ENCODE results near the gene TMEM132C. TPM values are rescaled to one million over a fixed set of nuclear protein-coding genes. Genes with fewer than 3 reads are reported as not detected.

TMEM132C gene
- total RNA-seq, 1 experiment from 2014 or later, result not detected

GRCh38 chr12:128288357-128288756, 21.4 kb downstream of the TMEM132C start:
- DNase-seq (ENCODE audit: low spot score), result no peak

GRCh38 chr12:128288896-128289295, 21.9 kb downstream of the TMEM132C start:
- DNase-seq (ENCODE audit: low spot score), result no peak

DNA sequence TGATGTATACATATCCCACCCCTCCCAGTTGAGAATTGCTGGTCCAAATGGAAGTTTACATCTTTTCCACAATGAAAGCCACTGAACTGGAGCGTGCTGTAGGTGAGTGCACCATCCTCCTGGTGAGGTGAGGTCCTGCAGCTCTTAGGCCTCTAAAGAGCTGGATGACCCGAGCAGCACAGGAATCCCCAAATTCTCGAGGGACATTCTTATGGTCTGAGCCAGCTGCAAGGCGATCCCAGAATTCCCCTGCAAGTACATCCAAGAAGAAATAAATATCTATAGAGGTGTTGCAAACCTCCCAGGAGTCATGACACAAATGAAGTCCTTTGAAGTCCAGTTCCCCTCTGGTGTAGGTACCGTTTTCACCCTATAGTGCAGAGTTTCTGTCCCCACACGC, 24.0 kb downstream of the TMEM132C start:
- DNase-seq (ENCODE audit: low spot score), result no peak

DNA sequence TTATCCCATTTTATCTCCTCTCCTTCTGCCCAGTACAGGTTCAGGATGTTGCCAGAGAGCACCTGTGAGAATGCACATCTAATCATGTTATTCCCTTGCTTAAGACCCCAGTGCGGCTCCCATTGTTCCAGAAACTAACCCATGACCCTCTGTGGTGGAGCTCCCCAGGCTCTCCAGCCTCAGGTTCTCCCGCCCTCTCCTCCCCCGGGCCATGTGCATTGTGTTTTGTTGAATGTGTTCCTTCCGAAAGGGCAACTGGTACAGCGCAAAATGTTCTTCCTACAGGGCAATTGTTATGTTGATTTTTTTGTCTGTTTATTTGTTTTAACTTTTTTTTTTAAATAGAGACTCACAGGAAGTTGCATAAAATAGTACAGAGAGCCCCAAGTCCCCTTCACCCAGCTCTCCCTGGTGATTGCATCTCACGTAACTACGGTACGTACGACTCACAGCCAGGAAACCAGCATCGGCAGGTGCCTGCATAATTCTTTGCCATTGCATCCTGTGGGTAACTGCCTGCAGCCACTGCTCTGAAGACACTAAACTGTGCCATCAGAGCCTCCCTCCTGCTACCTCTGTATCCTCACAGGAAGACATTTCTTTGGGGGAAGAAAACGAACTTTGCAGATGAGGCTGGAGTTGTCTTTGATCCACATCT, 31.2 kb downstream of the TMEM132C start:
- no peak for DNase-seq (ENCODE audit: low spot score)

- DNase-seq (ENCODE audit: low spot score), result no peak
Measured at GRCh38 chr12:128305336-128305892, 38.4 kb downstream of the TMEM132C start.

GRCh38 chr12:128307791-128308190, 40.8 kb downstream of the TMEM132C start:
- no peak for DNase-seq (ENCODE audit: low spot score)

DNA sequence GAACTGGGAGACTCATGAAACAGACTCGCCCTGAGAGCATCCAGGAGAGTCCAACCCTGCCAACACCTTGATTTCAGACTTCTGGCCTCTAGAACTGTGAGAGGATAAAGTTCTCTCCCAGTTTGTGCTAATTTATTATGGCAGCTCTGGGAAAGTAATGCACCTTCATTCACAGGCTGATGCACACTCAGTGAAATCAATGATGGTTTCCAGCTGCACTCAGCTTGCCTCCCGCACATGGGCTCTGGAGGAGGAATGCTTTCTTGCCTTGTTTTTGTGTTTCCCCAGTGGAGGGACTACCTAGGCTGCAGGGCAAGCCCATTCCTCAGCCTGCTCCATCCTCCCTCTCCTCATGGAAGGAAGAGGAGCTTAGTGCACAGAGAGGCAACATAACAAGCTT, 45.7 kb downstream of the TMEM132C start:
- DNase-seq (ENCODE audit: low spot score), result no peak

DNA sequence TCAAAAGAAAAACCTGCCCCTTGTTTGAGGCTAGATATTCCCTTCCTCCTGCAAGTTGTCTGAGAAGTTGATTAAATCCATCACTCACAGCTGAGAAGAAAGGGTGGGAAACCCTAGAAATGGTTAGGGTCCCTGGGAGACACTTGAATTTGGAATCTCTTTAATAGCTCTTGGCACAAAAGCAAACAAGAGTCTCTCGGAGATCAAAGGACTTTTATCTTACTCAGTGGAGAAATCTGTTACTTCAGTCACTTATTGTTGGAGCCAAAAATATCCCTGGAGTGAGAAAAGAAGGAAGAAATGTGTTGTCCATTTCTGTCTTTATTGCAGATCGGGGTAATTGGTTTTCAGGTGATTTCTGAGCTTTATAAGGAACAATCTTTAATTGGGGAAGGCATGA, 47.0 kb downstream of the TMEM132C start:
- no peak for DNase-seq (ENCODE audit: low spot score)

DNA sequence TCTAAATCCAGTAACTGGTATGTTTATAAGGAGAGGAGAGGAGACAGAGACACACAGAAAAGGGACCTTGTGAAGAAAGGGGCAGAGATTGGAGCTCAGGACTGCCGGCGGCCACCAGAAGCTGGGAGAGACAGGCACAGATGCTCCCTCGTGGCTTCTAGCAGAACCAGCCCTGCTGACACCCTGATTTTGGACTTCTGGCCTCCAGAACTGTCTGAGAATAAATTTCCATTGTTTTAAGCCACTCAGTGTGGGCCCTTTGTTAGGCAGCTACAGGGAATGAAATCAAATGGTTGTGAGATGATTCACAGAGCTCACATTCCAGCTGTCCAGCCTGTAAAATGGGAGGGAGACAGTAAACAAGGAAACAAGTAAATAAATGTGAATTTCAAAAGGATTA, 47.6 kb downstream of the TMEM132C start:
- no peak for DNase-seq (ENCODE audit: low spot score)

DNA sequence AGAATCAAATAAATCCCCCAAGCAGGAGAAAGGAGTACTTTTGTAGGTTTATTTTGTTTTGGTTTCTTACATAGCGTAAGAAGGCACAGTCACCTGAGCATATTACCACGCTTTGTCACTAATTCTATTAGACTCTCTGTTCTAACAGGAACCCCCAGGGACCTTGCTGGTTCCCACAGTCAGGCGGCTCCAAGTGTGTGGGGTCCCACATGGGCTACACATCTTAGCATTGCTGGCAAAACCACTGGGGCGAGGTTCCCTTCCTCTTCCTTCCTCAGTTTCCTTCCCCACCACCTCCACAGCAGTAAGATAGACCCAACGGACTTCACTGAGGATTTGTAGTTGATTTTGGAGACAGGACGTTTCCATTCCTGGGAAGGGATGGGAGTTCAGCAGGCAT, 49.1 kb downstream of the TMEM132C start:
- no peak for DNase-seq (ENCODE audit: low spot score)

DNA sequence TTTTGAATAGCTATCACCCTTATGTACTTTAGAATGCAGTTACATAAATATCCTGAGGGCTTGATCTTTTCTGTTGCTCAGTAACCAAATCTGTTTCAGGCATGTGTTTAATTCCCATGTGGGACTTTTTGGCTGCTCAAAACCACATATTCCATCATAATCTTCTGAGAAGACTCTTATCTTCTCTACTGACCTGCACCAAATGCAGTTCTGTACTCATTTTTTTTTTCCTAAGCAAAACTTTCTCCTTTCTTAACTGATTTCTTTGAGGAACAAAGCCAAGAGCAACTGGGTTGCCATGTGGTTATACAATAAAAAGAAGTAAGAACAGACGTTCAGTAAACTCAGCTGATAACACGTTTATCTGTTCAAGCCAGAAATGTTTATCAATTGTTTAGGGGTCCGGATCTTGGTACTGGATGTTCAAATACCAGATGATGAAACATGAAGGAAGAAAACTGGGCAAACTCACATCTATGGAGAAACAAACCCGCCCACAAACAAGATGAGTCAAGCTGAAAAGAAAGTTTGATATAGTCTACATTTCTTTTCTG, 50.1 kb downstream of the TMEM132C start:
- DNase-seq (ENCODE audit: low spot score), result no peak

DNA sequence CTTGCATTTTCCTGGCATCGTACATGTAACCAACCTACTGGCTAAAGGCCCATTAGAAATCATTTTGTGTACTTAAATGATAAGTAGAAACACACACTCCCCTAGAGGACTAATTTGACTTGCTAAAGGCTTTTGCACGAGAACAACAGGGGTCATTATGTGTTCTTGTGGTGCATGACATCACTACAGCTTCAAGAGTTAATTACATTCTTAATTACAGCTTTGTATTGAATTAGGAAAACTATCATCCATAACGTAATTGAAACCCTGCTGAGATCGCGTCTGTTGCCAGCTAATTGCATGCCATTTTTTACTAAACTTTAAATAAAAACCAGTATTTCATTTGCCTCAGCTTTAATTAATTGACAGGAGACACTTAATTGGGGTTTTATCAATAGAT, 51.4 kb downstream of the TMEM132C start:
- DNase-seq (ENCODE audit: low spot score), result no peak

DNA sequence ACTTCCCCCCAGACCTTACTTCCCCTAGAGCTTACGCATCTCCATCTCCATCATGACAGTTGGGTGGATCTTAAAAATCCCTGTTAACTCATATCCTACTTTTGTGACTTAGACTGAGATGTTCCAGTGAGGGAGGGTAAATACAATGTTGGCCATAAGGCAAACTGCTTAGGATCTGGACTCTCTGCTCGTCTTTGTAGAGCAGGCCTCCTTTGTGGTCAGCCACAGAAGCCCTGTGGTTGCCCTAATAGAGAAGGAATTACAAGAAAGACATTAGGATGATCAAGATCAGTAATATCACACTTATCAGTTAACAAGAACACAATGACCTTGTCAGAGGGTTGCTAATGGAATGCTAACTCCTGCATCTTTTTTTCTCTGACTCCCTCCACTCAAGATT, 52.0 kb downstream of the TMEM132C start:
- DNase-seq (ENCODE audit: low spot score), result no peak

- DNase-seq (ENCODE audit: low spot score), result no peak
Measured at GRCh38 chr12:128322341-128322740, 55.4 kb downstream of the TMEM132C start.

DNA sequence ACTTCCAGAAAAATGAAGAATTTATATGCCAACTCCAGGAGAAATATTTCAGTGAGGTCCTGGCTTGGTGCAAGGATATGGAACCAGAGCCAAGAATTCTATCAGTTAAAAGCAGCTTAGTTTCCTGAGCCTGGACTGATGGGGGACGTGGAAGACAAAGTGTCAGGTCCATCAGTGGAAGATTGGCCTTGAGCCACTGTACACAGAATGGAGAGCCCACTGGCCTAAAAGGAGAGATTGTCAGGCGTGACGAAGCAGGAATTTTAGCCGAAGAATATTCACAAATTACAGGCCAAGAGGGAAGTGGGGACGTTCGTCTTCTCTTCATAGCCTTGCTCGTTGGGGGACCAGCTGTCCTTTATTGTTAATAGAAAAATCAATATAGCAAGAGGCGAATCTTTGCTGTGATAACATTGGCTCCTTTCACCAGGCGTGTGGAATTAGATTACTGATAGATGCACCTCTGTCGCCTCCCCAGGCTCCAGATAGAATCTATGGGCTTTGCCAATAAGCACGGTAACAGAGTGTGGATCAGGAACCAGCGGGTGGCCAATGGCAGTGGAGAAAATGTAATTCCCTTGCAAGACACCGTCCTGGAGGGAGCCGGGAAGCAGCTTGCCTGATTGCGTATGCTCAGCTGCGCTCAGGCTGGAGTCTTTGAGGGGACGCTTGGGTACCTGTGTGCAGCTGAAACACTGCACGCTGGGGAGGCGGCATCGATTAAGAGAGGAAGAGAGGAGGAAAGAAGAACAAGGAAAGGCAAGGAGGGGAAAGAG, 56.4 kb downstream of the TMEM132C start:
- no peak for DNase-seq (ENCODE audit: low spot score)

DNA sequence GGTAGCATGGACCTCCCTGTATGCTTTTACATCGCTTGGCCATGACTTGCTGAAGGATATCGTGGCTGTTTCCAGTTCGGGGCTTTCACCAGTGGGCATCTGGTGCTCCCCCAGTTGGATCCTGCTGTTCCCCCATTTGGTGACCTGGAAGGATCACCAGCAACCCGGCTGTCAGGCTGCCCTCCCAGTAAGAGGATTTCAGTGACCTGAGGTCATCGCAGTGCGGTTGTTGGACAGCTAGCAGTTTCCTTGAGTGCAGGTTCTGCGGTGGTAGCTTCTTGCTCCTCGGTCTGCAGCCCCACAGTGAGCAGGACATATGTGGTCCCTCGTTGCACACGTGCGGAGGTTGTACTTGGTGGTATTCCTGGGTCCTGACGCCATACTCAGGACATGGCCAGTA, 58.7 kb downstream of the TMEM132C start:
- no peak for DNase-seq (ENCODE audit: low spot score)

DNA sequence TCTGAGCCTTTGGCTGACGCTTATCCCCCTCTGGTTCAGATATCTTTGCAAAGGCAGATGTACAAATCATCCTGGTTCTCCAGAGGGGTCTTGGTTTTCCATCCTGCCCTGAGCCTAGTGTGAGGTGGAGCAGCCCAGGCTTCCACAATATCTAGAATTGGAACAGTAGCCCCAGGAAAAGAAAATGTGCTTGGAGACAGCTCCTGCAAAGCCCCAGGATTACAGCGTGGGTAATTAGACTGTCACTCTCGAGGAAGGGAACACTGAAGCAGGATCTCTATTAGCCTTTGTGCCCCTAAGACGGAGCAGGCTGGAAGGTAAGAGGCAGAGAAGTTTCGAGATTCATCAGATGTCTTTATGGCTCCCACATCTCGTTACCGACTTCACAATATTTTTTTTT, 59.4 kb downstream of the TMEM132C start:
- no peak for DNase-seq (ENCODE audit: low spot score)

- DNase-seq (ENCODE audit: low spot score), result no peak
Measured at GRCh38 chr12:128328961-128329360, 62.0 kb downstream of the TMEM132C start.

- no peak for DNase-seq (ENCODE audit: low spot score)
Measured at GRCh38 chr12:128336204-128337070, 69.5 kb downstream of the TMEM132C start.

DNA sequence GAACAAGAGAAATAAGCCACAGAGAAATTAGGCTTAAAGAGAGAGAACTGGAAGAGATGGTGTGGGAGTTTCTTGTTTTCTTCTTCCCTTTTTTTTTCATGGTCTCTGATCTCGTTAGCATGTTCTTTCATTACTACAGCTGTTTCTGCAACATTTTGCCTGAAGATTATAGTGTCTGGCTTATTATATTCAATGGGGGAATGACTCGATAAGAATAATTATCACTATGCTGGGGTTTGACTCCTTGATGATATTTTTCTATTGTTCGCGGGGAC, 70.0 kb downstream of the TMEM132C start:
- DNase-seq (ENCODE audit: low spot score), result no peak

DNA sequence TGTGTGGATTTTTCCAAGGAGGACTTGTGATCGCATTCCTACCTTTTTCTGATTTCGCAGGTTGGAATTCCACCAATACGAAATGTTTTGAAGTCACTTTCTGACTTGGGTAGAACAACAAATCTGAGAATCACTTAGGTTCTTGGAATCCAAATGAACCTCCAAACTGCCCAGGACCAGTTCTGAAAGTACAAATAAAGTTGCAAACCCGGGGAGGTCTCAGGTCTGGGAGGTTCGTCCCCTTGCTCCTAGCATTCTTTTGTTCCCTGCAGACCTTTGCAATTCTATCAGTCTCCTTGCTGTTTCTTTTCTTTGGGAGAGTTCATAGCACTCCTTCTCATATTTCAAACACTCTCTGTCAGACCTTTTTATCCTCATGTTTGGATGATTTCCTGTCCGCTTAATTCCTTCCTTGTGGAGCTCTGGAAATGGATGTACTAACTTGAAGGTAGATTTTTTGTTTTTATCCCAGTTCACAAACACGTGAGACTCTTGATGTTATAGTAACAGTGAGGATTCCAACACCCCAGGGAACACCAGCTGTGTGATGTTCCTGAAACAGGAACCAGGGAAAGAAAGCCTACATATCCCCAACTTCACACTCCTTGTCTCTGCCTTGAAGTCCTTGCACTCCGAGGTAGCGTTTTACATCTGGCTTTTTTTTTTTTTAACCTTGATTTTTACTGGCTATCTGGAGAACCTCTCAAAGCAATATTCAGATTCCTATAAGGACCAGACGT, 70.6 kb downstream of the TMEM132C start:
- DNase-seq (ENCODE audit: low spot score), result no peak

Data from HT-29 (cell line).